Measurements from ENCODE around the gene FAM229A. TPM values are rescaled to one million over a fixed set of nuclear protein-coding genes. Genes with fewer than 3 reads are reported as not detected.

Gene FAM229A
- total and polyA plus RNA-seq, 9 of the 15 experiments (the other 6 are each of a cell fraction or from before 2014, with no cell fraction given), result 0.04 to 21.6 (median 7.4) TPM

- TF ChIP-seq CHD2 (IDR thresholded peaks at IDR 0.05; ENCODE audit: low read depth, low read length), result no peak
- peak; percentile 8; the same call in 1 of the 2 replicates for TF ChIP-seq IRF9 (tag; IDR thresholded peaks at IDR 0.05)
- TF ChIP-seq BRF1 (IDR thresholded peaks at IDR 0.05; ENCODE audit: borderline replicate concordance, extremely low read depth, insufficient read length), result no peak
- no peak for TF ChIP-seq ZFX (CRISPR knock-in tag; IDR thresholded peaks at IDR 0.05)
- TF ChIP-seq RFX5 (IDR thresholded peaks at IDR 0.05; ENCODE audit: low read depth, low read length), result no peak
- no peak for TF ChIP-seq BACH1 (tag; IDR thresholded peaks at IDR 0.05)
- TF ChIP-seq BCOR (IDR thresholded peaks at IDR 0.05), result peak; percentile 47; the same call in 1 of the 2 replicates
- no peak for TF ChIP-seq EHMT2 (IDR thresholded peaks at IDR 0.05)
- TF ChIP-seq GABPB1 (CRISPR knock-in tag; IDR thresholded peaks at IDR 0.05), result no peak
- no peak for TF ChIP-seq TFAM (CRISPR knock-in tag; conservative IDR thresholded peaks at IDR 0.05)
Observed at GRCh38 chr1:32342704-32343103, 19.6 kb downstream of the FAM229A start (continued).

- in situ Hi-C loops (cut with MboI), result no loop called here
- Histone ChIP-seq H3K36me3 (ENCODE audit: control insufficient read depth, insufficient read depth, low read length) (no peaks in the 10 kb centered on the region), H3K4me2 (ENCODE audit: insufficient read depth, low read length) (no peak overlapping the region), H3K27ac (ENCODE audit: extremely low read depth, low read depth, low read length) (no peak overlapping the region), H3K9me3 (replicated peaks; ENCODE audit: control insufficient read depth, insufficient read depth, low read depth, low read length) (no peaks in the 10 kb centered on the region), H2AFZ (ENCODE audit: low read depth, low read length) (no peak overlapping the region), H3K9me1 (ENCODE audit: control insufficient read depth, insufficient read depth, low read length) (no peaks in the 10 kb centered on the region), H3K79me2 (ENCODE audit: control insufficient read depth, insufficient read depth, low read length) (no peaks in the 10 kb centered on the region), H3K9ac (ENCODE audit: insufficient read depth in 1 of 2, low read depth in 2 of 2, low read length in 2 of 2) (peak overlapping the region in 1 of 2 experiments; percentile 18; a peak in 1 of 4 replicates), H3K27me3 (ENCODE audit: control insufficient read depth in 2 of 2, insufficient read depth in 2 of 2, low read length in 2 of 2) (no peaks in the 10 kb centered on the region), H3K4me1 (replicated peaks in 1 of 2; ENCODE audit: control insufficient read depth in 2 of 2, insufficient read depth in 2 of 2, low read length in 2 of 2) (peaks cover 24 to 52% of the 10 kb centered on the region in 2 experiments; a peak in 4 of 5 replicates), H3K4me3 (no peak overlapping the region), H4K20me1 (replicated peaks; ENCODE audit: control insufficient read depth, insufficient read depth, low read length) (no peaks in the 10 kb centered on the region)
- TF ChIP-seq ZNF584 (CRISPR knock-in tag; IDR thresholded peaks at IDR 0.05; ENCODE audit: low read depth), result no peak
- TF ChIP-seq ZNF507 (tag; conservative IDR thresholded peaks at IDR 0.05), result no peak
- no peak for TF ChIP-seq U2AF2 (optimal IDR thresholded peaks at IDR 0.05; ENCODE audit: low read depth, low read length)
- no peak for TF ChIP-seq ZNF12 (CRISPR knock-in tag; IDR thresholded peaks at IDR 0.05)
- no peak for TF ChIP-seq ELF4 (CRISPR knock-in tag; IDR thresholded peaks at IDR 0.05)
- peak; percentile 40; the same call in 1 of the 2 replicates for TF ChIP-seq ATF7 (IDR thresholded peaks at IDR 0.05)
- ChIA-PET POLR2A (interaction anchor here (1.6 to 2.2 kb wide), 3 partner anchors 10 to 50 kb away, joined by 4 to 9 read pairs (median 5); no protein-coding TSS in a partner anchor), CTCF (ENCODE audit: low intra/inter-chr PET ratio) (no interaction called here)
- no peak for ATAC-seq
- intact Hi-C loops (cut with micrococcal nuclease), result no loop called here
- DNase-seq (ENCODE audit: extremely low read depth in 1 of 4, low spot score in 3 of 4), result no peak
- no TSS peak for BruUV-seq (replicated peaks)
- no peak for FAIRE-seq
- WGBS (ENCODE audit: insufficient coverage, low coverage, missing lambda C conversion rate), result 42% methylated on average over 5 of the region's 5 CpGs
Observed at GRCh38 chr1:32341971-32342370, 20.3 kb downstream of the FAM229A start.

Data from K562 (cell line).